Subcutaneous adipose tissue (tissue), 4 donors: ENCODE results near the gene KCNAB2. TPM values are rescaled to one million over a fixed set of nuclear protein-coding genes. Genes with fewer than 3 reads are reported as not detected.

Experiments
- CTCF ChIP-seq: fragments of 450-650 bp; IDR thresholded peaks from one replicate; pipeline ENCODE4 v1.5.1; 2016; ENCODE audit warnings: low read depth, mild to moderate bottlenecking, control low read depth, antibody characterized with exemption, moderate library complexity
- total RNA-seq, 4 donors: library from RNA; depleted of rRNA; stranded (reverse); fragments of >200 nt; gene quantifications; one replicate each; pipeline ENCODE4 v1.1.0, GENCODE V29; 2016

KCNAB2 gene
- 10 to 100 TPM; 10.2 to 48.6 (median 18.2) TPM for total RNA-seq

- TF ChIP-seq CTCF, result no peak
Measured at GRCh38 chr1:6045561-6045960, at the start of gene KCNAB2. Gene KCNAB2 (plus strand): TSS chr1:6045888. CDS start chr1:6051537, 5,649 bp downstream.

GRCh38 chr1:5996641-5997270 is 48.9 kb upstream of the KCNAB2 start:
- TF ChIP-seq CTCF, result no peak

GRCh38 chr1:5997316-5997715 is 48.4 kb upstream of the KCNAB2 start:
- TF ChIP-seq CTCF, result no peak

- no peak for TF ChIP-seq CTCF
Measured at GRCh38 chr1:5998051-5998905, 47.4 kb upstream of the KCNAB2 start.

GRCh38 chr1:5998906-5999301 is 46.8 kb upstream of the KCNAB2 start:
- no peak for TF ChIP-seq CTCF

GRCh38 chr1:5999711-6000443 is 45.8 kb upstream of the KCNAB2 start:
- TF ChIP-seq CTCF, result no peak
